ENCODE data around the gene RANBP3L. TPM values are rescaled to one million over a fixed set of nuclear protein-coding genes. Genes with fewer than 3 reads are reported as not detected.

RANBP3L gene
- total RNA-seq, 6 experiments from 2014 or later, result not detected

DNA sequence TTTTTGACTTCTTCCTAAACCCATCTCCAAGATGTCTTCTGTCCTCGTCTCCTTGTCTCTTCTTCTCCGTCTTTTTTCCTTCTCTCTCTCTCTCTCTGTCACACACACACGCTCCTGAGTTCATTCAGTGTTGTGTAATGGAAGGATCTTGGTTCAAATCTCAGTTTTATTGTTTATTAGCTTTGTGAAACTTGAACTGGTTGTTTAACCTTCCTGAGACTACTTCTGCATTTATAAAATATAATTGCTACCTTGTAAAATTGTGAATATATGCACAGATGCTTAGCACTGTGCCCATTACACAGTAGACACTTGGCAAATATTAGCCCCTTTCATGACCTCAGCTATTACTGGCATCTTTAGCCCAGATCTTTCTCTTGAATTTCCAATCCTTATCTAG is 57.6 kb downstream of the RANBP3L start:
- H3K27ac Mint-ChIP-seq, result peak overlapping the region; percentile 17; the same call in 1 of the 2 replicates
- TF ChIP-seq, protein P1, sequence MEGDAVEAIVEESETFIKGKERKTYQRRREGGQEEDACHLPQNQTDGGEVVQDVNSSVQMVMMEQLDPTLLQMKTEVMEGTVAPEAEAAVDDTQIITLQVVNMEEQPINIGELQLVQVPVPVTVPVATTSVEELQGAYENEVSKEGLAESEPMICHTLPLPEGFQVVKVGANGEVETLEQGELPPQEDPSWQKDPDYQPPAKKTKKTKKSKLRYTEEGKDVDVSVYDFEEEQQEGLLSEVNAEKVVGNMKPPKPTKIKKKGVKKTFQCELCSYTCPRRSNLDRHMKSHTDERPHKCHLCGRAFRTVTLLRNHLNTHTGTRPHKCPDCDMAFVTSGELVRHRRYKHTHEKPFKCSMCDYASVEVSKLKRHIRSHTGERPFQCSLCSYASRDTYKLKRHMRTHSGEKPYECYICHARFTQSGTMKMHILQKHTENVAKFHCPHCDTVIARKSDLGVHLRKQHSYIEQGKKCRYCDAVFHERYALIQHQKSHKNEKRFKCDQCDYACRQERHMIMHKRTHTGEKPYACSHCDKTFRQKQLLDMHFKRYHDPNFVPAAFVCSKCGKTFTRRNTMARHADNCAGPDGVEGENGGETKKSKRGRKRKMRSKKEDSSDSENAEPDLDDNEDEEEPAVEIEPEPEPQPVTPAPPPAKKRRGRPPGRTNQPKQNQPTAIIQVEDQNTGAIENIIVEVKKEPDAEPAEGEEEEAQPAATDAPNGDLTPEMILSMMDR (IDR thresholded peaks at IDR 0.05), result no peak
- H3K9me3 Mint-ChIP-seq, result no peaks in the 10 kb centered on the region
- DNase-seq, result no peak
- no peaks in the 10 kb centered on the region; the same call in 1 of the 2 replicates for H3K27me3 Mint-ChIP-seq (ENCODE audit: insufficient read depth)
- H3K4me3 Mint-ChIP-seq, result peak overlapping the region; percentile 0; the same call in 1 of the 2 replicates
- peaks cover 25% of the 10 kb centered on the region for H3K4me1 Mint-ChIP-seq (ENCODE audit: low read depth)
- no peaks in the 10 kb centered on the region for H3K36me3 Mint-ChIP-seq (ENCODE audit: low read depth)

DNA sequence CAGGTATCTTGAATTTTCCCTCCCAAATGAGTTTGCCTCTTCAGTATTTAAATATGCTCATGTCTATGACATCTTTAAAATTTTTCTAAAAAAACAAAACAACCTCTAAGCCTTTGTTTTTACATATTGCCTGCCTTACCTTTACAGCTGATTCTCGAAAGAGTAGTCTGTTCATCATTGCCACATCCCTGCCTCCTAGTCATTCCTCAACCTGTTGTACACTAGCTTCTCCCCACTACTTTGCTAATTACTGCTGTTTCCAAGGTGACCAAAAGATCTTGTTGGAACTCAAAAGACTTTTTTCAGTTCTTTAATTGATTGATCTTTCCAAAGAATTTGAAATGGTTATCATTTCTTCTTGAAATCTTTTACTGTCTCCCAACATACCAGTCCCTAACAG is 58.0 kb downstream of the RANBP3L start:
- Mint-ChIP-seq H3K27ac (peak overlapping the region; percentile 17), H3K9me3 (no peaks in the 10 kb centered on the region), H3K27me3 (ENCODE audit: insufficient read depth) (no peaks in the 10 kb centered on the region; the same call in 1 of the 2 replicates), H3K4me3 (peak overlapping the region; percentile 0; the same call in 1 of the 2 replicates), H3K36me3 (ENCODE audit: low read depth) (no peaks in the 10 kb centered on the region), H3K4me1 (ENCODE audit: low read depth) (peaks cover 29% of the 10 kb centered on the region)
- TF ChIP-seq, protein P1 (IDR thresholded peaks at IDR 0.05), result no peak
- no peak for DNase-seq

DNA sequence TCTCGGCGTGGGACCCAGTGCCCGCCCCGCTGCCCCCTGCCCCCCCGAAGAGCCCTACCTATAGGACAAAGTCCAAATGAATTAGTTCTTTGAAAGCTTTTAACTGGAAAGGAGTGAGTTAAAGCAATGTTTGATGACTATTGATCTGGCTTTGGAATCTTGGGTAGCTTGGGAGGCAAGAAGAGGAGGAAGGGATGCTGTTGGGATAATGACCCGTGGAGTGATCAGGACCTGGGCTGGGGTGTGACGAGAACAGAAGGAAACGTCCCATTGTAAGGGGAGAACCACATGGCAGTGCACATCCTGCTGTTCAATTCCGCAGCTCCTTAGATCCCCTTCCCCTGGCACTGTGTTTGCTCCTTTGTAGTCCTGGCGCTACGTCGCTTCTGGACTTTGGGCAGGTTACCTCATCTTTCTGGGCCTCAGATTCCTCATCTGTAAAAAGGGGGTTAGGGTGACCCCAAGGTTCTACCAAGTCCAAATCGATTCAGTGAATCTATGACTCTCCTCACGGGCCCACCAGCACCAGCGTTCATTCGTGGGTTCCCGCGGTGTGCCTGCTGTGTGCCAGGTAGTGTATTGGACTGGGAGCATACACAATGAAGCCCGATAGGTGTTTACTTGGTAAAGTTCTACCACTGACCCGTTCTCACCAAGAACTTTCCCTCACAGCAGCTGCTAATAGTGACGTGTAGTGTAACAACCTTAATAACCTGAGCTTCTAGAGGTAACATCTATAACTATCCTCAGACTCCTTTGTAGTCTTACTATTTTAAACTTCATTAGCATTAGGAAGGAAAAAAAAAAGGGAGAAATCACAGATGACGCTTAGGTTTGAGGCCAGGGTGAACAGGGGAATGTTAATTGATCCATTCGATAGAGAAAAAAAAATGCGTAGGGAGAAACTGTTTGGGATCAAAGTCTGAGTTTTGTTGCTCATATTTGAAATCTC is 58.9 kb downstream of the RANBP3L start:
- H3K27ac Mint-ChIP-seq, result peak overlapping the region; percentile 95
- TF ChIP-seq, protein P1 (IDR thresholded peaks at IDR 0.05), result no peak
- no peaks in the 10 kb centered on the region; the same call in 1 of the 2 replicates for H3K27me3 Mint-ChIP-seq (ENCODE audit: insufficient read depth)
- peaks cover 38% of the 10 kb centered on the region for H3K4me1 Mint-ChIP-seq (ENCODE audit: low read depth)
- no peaks in the 10 kb centered on the region for H3K9me3 Mint-ChIP-seq
- H3K36me3 Mint-ChIP-seq (ENCODE audit: low read depth), result no peaks in the 10 kb centered on the region
- peak overlapping the region; percentile 87 for H3K4me3 Mint-ChIP-seq
- DNase-seq, result no peak

DNA sequence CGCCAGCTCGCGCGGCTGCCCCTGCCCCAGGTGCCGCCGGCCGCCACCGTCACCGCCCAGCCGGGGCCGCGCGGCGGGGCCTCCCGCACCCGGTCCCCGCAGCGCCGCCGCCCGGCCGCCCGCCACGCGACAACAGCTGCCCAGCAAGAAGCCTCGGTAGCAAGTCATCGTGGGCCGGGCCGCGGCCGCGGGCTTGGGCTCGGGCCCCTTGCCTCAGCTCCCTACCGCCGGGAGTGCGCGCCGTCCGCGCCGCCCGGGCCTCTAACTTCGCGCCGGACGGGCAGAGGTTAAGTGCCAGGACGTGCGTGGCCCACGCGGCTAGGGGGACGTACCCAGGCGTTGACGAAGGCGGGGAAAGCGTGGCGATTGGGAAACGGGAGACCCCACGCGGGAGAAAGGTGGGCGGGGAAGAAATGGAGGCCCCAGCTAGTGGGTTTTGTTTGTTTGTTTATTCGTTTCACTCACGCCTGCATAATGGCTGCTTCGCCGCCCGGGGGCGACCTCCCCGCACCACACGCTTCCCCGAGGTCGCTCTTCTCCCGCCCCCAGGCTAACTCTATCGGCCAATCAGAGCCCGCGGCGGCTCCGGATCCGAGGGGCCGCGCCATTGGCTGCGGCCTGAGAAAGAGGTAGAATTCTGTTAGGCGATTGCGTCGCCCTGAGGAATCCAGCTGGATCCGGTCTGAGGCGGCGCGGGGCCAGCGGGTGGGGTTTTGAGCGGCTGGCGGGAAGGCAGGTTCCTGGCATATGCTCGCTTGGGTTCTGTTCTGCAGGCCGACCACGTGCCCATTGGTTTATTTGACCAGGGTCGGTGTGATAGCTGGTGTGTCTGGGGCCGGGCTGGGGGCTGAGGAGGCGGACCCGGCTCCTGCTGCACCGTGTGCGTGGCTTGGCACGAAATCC is 59.8 kb downstream of the RANBP3L start, which contains the start of gene NADK2:
Gene NADK2, minus strand, starts transcription at position 295 of the 903 bp plus-strand sequence. Its CDS starts 127 bp downstream, at position 168.
- DNase-seq, result peak; percentile 94
- TF ChIP-seq, protein P1 (IDR thresholded peaks at IDR 0.05), result peak; percentile 80
- Mint-ChIP-seq H3K36me3 (ENCODE audit: low read depth) (no peaks in the 10 kb centered on the region), H3K4me1 (ENCODE audit: low read depth) (peaks cover 42% of the 10 kb centered on the region), H3K27me3 (ENCODE audit: insufficient read depth) (no peaks in the 10 kb centered on the region; the same call in 1 of the 2 replicates), H3K9me3 (no peaks in the 10 kb centered on the region), H3K4me3 (peak within 1 kb of the TSS; percentile 90), H3K27ac (peak within 1 kb of the TSS; percentile 95)
